K562 (cell line): ENCODE data around the gene SERPINE1. TPM values are rescaled to one million over a fixed set of nuclear protein-coding genes. Genes with fewer than 3 reads are reported as not detected.

ENCODE experiments used
- ESRRA ChIP-seq: fragments of 450-650 bp; IDR thresholded peaks from 2 replicates; pipeline ENCODE4 v1.6.1; 2014; ENCODE audit warnings: low read depth, mild to moderate bottlenecking, moderate library complexity, borderline replicate concordance
- EWSR1 ChIP-seq: fragments of 450-650 bp; IDR thresholded peaks from 2 replicates; pipeline ENCODE4 v1.6.1; 2018; ENCODE audit warnings: borderline replicate concordance, mild to moderate bottlenecking, low read depth, moderate library complexity; ENCODE audit not compliant: partially characterized antibody
- JUND ChIP-seq, 2 experiments: IDR thresholded peaks; 2 replicates in 1 of 2; 3 replicates in 1 of 2; pipeline ENCODE4 v1.6.1; 2011; ENCODE audit warnings: borderline replicate concordance in 2 of 2, low read depth in 2 of 2, low read length in 2 of 2, improper control_type of control experiment in 1 of 2, missing biosample characterization in 1 of 2, missing genetic modification characterization in 1 of 2, missing genetic modification reagents in 1 of 2
- NFATC3 ChIP-seq: fragments of 450-650 bp; IDR thresholded peaks from 2 replicates; pipeline ENCODE4 v1.6.1; 2017; ENCODE audit warnings: mild to moderate bottlenecking
- RCOR1 ChIP-seq, 2 experiments: IDR thresholded peaks; 2 replicates each; pipeline ENCODE4 v1.6.1; 2012; ENCODE audit warnings: low read depth in 2 of 2, low read length in 2 of 2, borderline replicate concordance in 1 of 2, improper control_type of control experiment in 1 of 2
- TAF7 ChIP-seq: fragments of 450-650 bp; IDR thresholded peaks from 2 replicates; pipeline ENCODE4 v1.6.1; 2016; ENCODE audit warnings: missing genetic modification characterization, missing compliant biosample characterization
- TBL1XR1 ChIP-seq, 2 experiments: IDR thresholded peaks; 2 replicates each; pipeline ENCODE4 v1.6.1; 2012; ENCODE audit warnings: improper control_type of control experiment in 2 of 2, low read length in 2 of 2, mild to moderate bottlenecking in 1 of 2
- TCF7L2 ChIP-seq: fragments of 150-350 bp; IDR thresholded peaks from 2 replicates; pipeline ENCODE4 v1.6.1; 2016; ENCODE audit warnings: low read depth, mild to moderate bottlenecking, low read length, moderate library complexity
- TOE1 ChIP-seq, 2 experiments: fragments of 450-650 bp in 1 of 2; sonication (generic) in 1 of 2; formaldehyde crosslinking in 1 of 2; IDR thresholded peaks; 2 replicates each; pipeline versions ENCODE4 v1.7.1 to v1.8.0; 2016 to 2022; ENCODE audit warnings: borderline replicate concordance in 2 of 2, mild to moderate bottlenecking in 2 of 2, antibody characterized with exemption in 1 of 2, inconsistent platforms in 1 of 2, low read depth in 1 of 2, missing genetic modification reagents in 1 of 2, moderate library complexity in 1 of 2
- ZNF785 ChIP-seq: fragments of 250-450 bp; sonication (Bioruptor Pico); IDR thresholded peaks from 2 replicates; pipeline ENCODE4 v1.4.0; 2020; ENCODE audit warnings: mild to moderate bottlenecking
- polyA plus RNA-seq, 8 experiments: library from polyadenylated mRNA; depleted of rRNA in 4 of 8; stranded (reverse) in 5 of 8; unstranded in 3 of 8; fragments of >200 nt; fragmentation: Nextera tagmentation in 2 of 8; fragmentation: Illumina TruSeq in 1 of 8; extraction: Ambion mirVana in 2 of 8; extraction: Trizol in 1 of 8; gene quantifications; 2 replicates each; pipeline versions ENCODE4 v1.2.1 to v1.2.3, GENCODE V29; 2011 to 2014; ENCODE audit warnings: inconsistent platforms in 1 of 8, missing spikeins in 1 of 8
- total RNA-seq, 7 experiments: library from RNA; depleted of rRNA in 6 of 7; stranded (reverse); fragments of >200 nt in 6 of 7; fragmentation: Illumina TruSeq in 2 of 7; extraction: Trizol in 2 of 7; gene quantifications; 2 replicates each; pipeline versions ENCODE4 v1.2.1 to v1.2.3, GENCODE V29; 2011 to 2021; ENCODE audit warnings: low replicate concordance in 1 of 7
- TF ChIP-seq, protein P1 (sequence below): fragments of 450-650 bp; formaldehyde crosslinking; IDR thresholded peaks from 2 replicates; pipeline ENCODE4 v1.4.0; 2020; ENCODE audit warnings: mild to moderate bottlenecking, moderate library complexity
- TF ChIP-seq, protein P2 (sequence below): fragments of 200-800 bp; sonication (Bioruptor generic); IDR thresholded peaks from 2 replicates; pipeline ENCODE4 v1.6.1; 2017; ENCODE audit warnings: missing genetic modification characterization, missing compliant biosample characterization
- TF ChIP-seq, protein P3 (sequence below): fragments of 450-650 bp; formaldehyde crosslinking; IDR thresholded peaks from 2 replicates; pipeline ENCODE4 v1.4.0; 2022; ENCODE audit warnings: missing genetic modification characterization
- TF ChIP-seq, protein P4 (sequence below), 2 experiments: fragments of 150-350 bp in 1 of 2; IDR thresholded peaks; 2 replicates each; pipeline ENCODE4 v1.6.1; 2012 to 2016; ENCODE audit warnings: low read depth in 2 of 2, low read length in 2 of 2, mild to moderate bottlenecking in 1 of 2, moderate library complexity in 1 of 2
- TF ChIP-seq, protein P5 (sequence below): fragments of 450-650 bp; IDR thresholded peaks from 2 replicates; pipeline ENCODE4 v1.6.1; 2016; ENCODE audit warnings: antibody characterized with exemption

Gene SERPINE1
- total and polyA plus RNA-seq, 9 of the 15 experiments (the other 6 are each of a cell fraction or from before 2014, with no cell fraction given), result 0.22 to 4.8 (median 0.91) TPM

DNA sequence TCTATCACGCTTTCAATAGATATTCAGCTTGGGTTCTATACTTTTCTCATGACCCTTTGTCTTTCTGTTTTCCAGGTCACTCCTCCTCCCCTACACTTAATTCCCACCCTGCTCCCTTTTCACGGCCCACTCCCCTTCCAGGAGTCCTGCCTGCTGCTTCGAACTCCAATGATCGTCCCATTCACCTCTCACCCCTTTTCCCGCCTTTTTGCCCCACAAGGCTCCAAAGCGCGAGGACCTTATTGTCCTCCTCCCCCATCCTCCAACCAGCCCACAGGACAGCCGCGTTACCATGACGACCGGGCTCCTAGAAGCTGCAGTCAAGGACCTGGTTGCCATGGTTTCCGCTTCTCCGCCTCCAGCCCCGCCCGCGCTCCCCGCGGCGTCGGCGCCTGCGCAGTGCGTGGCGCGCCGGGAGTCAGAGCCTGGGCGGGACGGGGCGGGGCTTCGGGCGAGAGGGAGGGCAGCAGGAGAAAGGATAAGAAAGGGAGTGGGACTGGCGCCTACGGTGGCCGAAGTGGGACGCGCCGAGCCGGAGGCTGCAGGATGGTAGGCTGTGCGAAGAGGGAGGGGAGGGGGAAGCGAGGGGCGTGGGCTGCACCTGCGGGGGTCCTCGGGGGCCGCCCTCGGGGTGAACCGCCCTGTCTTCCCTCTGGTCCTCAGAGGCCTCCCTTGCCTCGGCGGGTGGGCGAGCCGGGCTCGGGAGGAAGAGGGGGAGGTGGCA, 27.2 kb downstream of the SERPINE1 start, which contains the start of gene AP1S1 (continued):
- TF ChIP-seq NFATC3, result no peak
- TF ChIP-seq, protein P1, sequence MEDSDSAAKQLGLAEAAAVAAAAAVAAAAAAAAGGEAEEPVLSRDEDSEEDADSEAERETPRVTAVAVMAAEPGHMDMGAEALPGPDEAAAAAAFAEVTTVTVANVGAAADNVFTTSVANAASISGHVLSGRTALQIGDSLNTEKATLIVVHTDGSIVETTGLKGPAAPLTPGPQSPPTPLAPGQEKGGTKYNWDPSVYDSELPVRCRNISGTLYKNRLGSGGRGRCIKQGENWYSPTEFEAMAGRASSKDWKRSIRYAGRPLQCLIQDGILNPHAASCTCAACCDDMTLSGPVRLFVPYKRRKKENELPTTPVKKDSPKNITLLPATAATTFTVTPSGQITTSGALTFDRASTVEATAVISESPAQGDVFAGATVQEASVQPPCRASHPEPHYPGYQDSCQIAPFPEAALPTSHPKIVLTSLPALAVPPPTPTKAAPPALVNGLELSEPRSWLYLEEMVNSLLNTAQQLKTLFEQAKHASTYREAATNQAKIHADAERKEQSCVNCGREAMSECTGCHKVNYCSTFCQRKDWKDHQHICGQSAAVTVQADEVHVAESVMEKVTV (CRISPR knock-in tag), result no peak
- peak; percentile 31; the same call in 1 of the 2 replicates for TF ChIP-seq TAF7 (tag)
- TF ChIP-seq EWSR1, result no peak
- peak; percentile 68; the same call in 1 of the 2 replicates for TF ChIP-seq TOE1 (IDR thresholded peaks at IDR 0.05; ENCODE audit: borderline replicate concordance)
- TF ChIP-seq TOE1 (CRISPR knock-in tag; IDR thresholded peaks at IDR 0.05; ENCODE audit: borderline replicate concordance, low read depth), result no peak
- 0 out of 4 replicates have a peak, but pooled peaks of 1 of the 2 experiments have one; percentile 30 for TF ChIP-seq TBL1XR1 (IDR thresholded peaks at IDR 0.05; ENCODE audit: low read length in 2 of 2)
- TF ChIP-seq, protein P2, sequence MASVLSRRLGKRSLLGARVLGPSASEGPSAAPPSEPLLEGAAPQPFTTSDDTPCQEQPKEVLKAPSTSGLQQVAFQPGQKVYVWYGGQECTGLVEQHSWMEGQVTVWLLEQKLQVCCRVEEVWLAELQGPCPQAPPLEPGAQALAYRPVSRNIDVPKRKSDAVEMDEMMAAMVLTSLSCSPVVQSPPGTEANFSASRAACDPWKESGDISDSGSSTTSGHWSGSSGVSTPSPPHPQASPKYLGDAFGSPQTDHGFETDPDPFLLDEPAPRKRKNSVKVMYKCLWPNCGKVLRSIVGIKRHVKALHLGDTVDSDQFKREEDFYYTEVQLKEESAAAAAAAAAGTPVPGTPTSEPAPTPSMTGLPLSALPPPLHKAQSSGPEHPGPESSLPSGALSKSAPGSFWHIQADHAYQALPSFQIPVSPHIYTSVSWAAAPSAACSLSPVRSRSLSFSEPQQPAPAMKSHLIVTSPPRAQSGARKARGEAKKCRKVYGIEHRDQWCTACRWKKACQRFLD (CRISPR knock-in tag), result 0 out of 2 replicates have a peak, but pooled peaks have one; percentile 42
- TF ChIP-seq TCF7L2, result no peak
- no peak for TF ChIP-seq ZNF785 (CRISPR knock-in tag)
- TF ChIP-seq, protein P3, sequence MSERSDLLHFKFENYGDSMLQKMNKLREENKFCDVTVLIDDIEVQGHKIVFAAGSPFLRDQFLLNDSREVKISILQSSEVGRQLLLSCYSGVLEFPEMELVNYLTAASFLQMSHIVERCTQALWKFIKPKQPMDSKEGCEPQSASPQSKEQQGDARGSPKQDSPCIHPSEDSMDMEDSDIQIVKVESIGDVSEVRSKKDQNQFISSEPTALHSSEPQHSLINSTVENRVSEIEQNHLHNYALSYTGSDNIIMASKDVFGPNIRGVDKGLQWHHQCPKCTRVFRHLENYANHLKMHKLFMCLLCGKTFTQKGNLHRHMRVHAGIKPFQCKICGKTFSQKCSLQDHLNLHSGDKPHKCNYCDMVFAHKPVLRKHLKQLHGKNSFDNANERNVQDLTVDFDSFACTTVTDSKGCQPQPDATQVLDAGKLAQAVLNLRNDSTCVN (CRISPR knock-in tag), result no peak
- TF ChIP-seq, protein P4, sequence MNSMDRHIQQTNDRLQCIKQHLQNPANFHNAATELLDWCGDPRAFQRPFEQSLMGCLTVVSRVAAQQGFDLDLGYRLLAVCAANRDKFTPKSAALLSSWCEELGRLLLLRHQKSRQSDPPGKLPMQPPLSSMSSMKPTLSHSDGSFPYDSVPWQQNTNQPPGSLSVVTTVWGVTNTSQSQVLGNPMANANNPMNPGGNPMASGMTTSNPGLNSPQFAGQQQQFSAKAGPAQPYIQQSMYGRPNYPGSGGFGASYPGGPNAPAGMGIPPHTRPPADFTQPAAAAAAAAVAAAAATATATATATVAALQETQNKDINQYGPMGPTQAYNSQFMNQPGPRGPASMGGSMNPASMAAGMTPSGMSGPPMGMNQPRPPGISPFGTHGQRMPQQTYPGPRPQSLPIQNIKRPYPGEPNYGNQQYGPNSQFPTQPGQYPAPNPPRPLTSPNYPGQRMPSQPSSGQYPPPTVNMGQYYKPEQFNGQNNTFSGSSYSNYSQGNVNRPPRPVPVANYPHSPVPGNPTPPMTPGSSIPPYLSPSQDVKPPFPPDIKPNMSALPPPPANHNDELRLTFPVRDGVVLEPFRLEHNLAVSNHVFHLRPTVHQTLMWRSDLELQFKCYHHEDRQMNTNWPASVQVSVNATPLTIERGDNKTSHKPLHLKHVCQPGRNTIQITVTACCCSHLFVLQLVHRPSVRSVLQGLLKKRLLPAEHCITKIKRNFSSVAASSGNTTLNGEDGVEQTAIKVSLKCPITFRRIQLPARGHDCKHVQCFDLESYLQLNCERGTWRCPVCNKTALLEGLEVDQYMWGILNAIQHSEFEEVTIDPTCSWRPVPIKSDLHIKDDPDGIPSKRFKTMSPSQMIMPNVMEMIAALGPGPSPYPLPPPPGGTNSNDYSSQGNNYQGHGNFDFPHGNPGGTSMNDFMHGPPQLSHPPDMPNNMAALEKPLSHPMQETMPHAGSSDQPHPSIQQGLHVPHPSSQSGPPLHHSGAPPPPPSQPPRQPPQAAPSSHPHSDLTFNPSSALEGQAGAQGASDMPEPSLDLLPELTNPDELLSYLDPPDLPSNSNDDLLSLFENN (IDR thresholded peaks at IDR 0.05; ENCODE audit: low read depth in 2 of 2, low read length in 2 of 2), result no peak
- TF ChIP-seq, protein P5, sequence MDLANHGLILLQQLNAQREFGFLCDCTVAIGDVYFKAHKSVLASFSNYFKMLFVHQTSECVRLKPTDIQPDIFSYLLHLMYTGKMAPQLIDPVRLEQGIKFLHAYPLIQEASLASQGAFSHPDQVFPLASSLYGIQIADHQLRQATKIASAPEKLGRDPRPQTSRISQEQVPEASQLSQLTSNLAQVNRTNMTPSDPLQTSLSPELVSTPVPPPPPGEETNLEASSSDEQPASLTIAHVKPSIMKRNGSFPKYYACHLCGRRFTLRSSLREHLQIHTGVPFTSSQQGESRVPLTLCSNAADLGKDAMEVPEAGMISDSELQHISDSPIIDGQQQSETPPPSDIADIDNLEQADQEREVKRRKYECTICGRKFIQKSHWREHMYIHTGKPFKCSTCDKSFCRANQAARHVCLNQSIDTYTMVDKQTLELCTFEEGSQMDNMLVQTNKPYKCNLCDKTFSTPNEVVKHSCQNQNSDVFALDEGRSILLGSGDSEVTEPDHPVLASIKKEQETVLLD, result peak; percentile 41; the same call in 1 of the 2 replicates
- TF ChIP-seq JUND (IDR thresholded peaks at IDR 0.05; ENCODE audit: borderline replicate concordance, low read depth, low read length), result no peak
- TF ChIP-seq JUND (tag; IDR thresholded peaks at IDR 0.05; ENCODE audit: borderline replicate concordance, low read depth, low read length), result no peak; the same call in 2 of the 3 replicates
- TF ChIP-seq RCOR1 (IDR thresholded peaks at IDR 0.05; ENCODE audit: borderline replicate concordance in 1 of 2, low read depth in 2 of 2, low read length in 2 of 2), result peak; percentile 71 to 96; a peak in 3 of 4 replicates
- TF ChIP-seq ESRRA, result peak; percentile 20; the same call in 1 of the 2 replicates
